Cardiac fibroblast (primary cell): Measurements from ENCODE around the gene WDR38.

ENCODE experiments used
- DNase-seq, 2 donors: peaks; one replicate each; pipeline versions ENCODE4 v3.0.0 to v3.0.0-alpha.2; 2010; ENCODE audit warnings: low read depth in 2 of 2
- H3K4me3 ChIP-seq, 2 donors: replicated peaks in 1 of 2; 1 replicate in 1 of 2; 2 replicates in 1 of 2; pipeline ENCODE4 v1.5.1; 2011; ENCODE audit warnings: low read depth in 2 of 2, low read length in 2 of 2, mild to moderate bottlenecking in 2 of 2, moderate library complexity in 1 of 2
- CTCF ChIP-seq: IDR thresholded peaks from one replicate; pipeline ENCODE4 v1.5.1; 2011; ENCODE audit warnings: low read depth, mild to moderate bottlenecking, low read length, inconsistent platforms

Gene WDR38

GRCh38 chr9:124852829-124853531 lies at the start of gene WDR38:
TSS of gene WDR38 (plus strand) at chr9:124853460. CDS start at chr9:124853532, 72 bp downstream.
- DNase-seq, result peak; percentile 70 to 75
- peak; percentile 84 for TF ChIP-seq CTCF
- peak within 1 kb of the TSS; percentile 41 to 61 for H3K4me3 ChIP-seq

GRCh38 chr9:124803911-124804310 lies 49.3 kb upstream of the WDR38 start:
- TF ChIP-seq CTCF, result no peak

GRCh38 chr9:124805186-124805585 lies 48.1 kb upstream of the WDR38 start:
- TF ChIP-seq CTCF, result no peak
- no peak overlapping the region for H3K4me3 ChIP-seq
- DNase-seq, result no peak

More at GRCh38 chr9:124803911-124804310, 49.3 kb upstream of the WDR38 start:
- DNase-seq, result no peak
- no peak overlapping the region for H3K4me3 ChIP-seq

GRCh38 chr9:124808246-124808956 lies 44.9 kb upstream of the WDR38 start:
- no peak for DNase-seq
- no peak for TF ChIP-seq CTCF
- no peak overlapping the region for H3K4me3 ChIP-seq

GRCh38 chr9:124809211-124809610 lies 44.0 kb upstream of the WDR38 start:
- no peak overlapping the region for H3K4me3 ChIP-seq
- no peak for TF ChIP-seq CTCF
- DNase-seq, result no peak

- TF ChIP-seq CTCF, result no peak
- no peak for DNase-seq
- H3K4me3 ChIP-seq, result no peak overlapping the region
These were observed 43.3 kb upstream of the WDR38 start for GRCh38 chr9:124809741-124810500.
